Prostate gland (tissue), 2 donors: ENCODE results near the gene IL1A. TPM values are rescaled to one million over a fixed set of nuclear protein-coding genes. Genes with fewer than 3 reads are reported as not detected.

ENCODE experiments used
- DNase-seq: peaks from one replicate; pipeline ENCODE4 v3.0.0-alpha.2; 2019; ENCODE audit warnings: low spot score
- H3K27ac ChIP-seq, 2 donors: fragments of 200-600 bp; sonication (generic); 2 replicates each; pipeline ENCODE4 v1.5.1; 2017 to 2019
- H3K27me3 ChIP-seq: fragments of 200-600 bp; sonication (generic); replicated peaks from 2 replicates; pipeline ENCODE4 v1.5.1; 2019; ENCODE audit not compliant: insufficient read depth
- H3K36me3 ChIP-seq, 2 donors: fragments of 200-600 bp; sonication (generic); 1 replicate in 1 of 2; 2 replicates in 1 of 2; pipeline versions ENCODE4 v1.5.1 to v1.8.1; 2017 to 2019
- H3K4me1 ChIP-seq: fragments of 200-600 bp; sonication (generic); replicated peaks from 2 replicates; pipeline ENCODE4 v1.5.1; 2019
- H3K4me3 ChIP-seq, 2 donors: fragments of 200-600 bp; sonication (generic); 2 replicates each; pipeline ENCODE4 v1.5.1; 2017 to 2019
- H3K9me3 ChIP-seq: fragments of 200-600 bp; sonication (generic); 2 replicates; pipeline ENCODE4 v1.5.1; 2017
- CTCF ChIP-seq, 4 experiments: fragments of 200-600 bp in 2 of 4; fragments of 450-650 bp in 2 of 4; sonication (generic) in 2 of 4; IDR thresholded peaks; 1 replicate in 3 of 4; 2 replicates in 1 of 4; pipeline ENCODE4 v1.5.1; 2016 to 2019; ENCODE audit warnings: antibody characterized with exemption in 4 of 4, mild to moderate bottlenecking in 2 of 4, moderate library complexity in 2 of 4
- POLR2A ChIP-seq: fragments of 450-650 bp; IDR thresholded peaks from one replicate; pipeline ENCODE4 v1.6.1; 2016; ENCODE audit warnings: antibody characterized with exemption, mild to moderate bottlenecking
- POLR2AphosphoS5 ChIP-seq: sonication (generic); formaldehyde crosslinking; IDR thresholded peaks from one replicate; pipeline ENCODE4 v1.6.1; 2017; ENCODE audit warnings: antibody characterized with exemption
- WGBS: methylation state at CpG from one replicate; pipeline ENCODE4 v1.1.5; 2018; 5-methylcytosine and 5-hydroxymethylcytosine counted together
- intact Hi-C: fragments of 100-400 bp; cut with DNase I; formaldehyde crosslinking; loops from one replicate; pipeline ENCODE4 v1.14.2; 2022
- total RNA-seq, 2 donors: library from RNA; depleted of rRNA; stranded (reverse); fragments of >200 nt; gene quantifications; one replicate each; pipeline ENCODE4 v1.1.0, GENCODE V29; 2016

Gene IL1A
- total RNA-seq, 2 donors from 2014 or later = 27.4 TPM; not detected in 1

- Histone ChIP-seq H3K4me3 (no peak overlapping the region), H3K27me3 (no peaks in the 10 kb centered on the region), H3K27ac (no peak overlapping the region), H3K9me3 (no peaks in the 10 kb centered on the region), H3K4me1 (no peaks in the 10 kb centered on the region), H3K36me3 (no peaks in the 10 kb centered on the region)
- DNase-seq = no peak
- TF ChIP-seq POLR2A (no peak), POLR2AphosphoS5 (no peak), CTCF (IDR thresholded peaks at IDR 0.05) (no peak)
- intact Hi-C loops = no loop called here
- WGBS = 81% methylated on average over 5 of the region's 5 CpGs
These were observed 19.6 kb upstream of the IL1A start for GRCh38 chr2:112803691-112804521.

GRCh38 chr2:112800881-112801583, 16.7 kb upstream of the IL1A start:
- H3K4me3 ChIP-seq = no peak overlapping the region
- H3K9me3 ChIP-seq = no peaks in the 10 kb centered on the region
- no peak for DNase-seq
- no peaks in the 10 kb centered on the region for H3K27me3 ChIP-seq
- no peaks in the 10 kb centered on the region for H3K36me3 ChIP-seq
- H3K27ac ChIP-seq = no peak overlapping the region
- no peaks in the 10 kb centered on the region for H3K4me1 ChIP-seq
- TF ChIP-seq CTCF (IDR thresholded peaks at IDR 0.05) = no peak
- no peak for TF ChIP-seq POLR2A
- TF ChIP-seq POLR2AphosphoS5 = no peak
- 89% methylated on average over 4 of the region's 4 CpGs for WGBS
- intact Hi-C loops = no loop called here

GRCh38 chr2:112798979-112799975, 15.0 kb upstream of the IL1A start:
- H3K27ac ChIP-seq = no peak overlapping the region
- no peak overlapping the region for H3K4me3 ChIP-seq
- WGBS = 78% methylated on average over 8 of the region's 8 CpGs
- H3K9me3 ChIP-seq = no peaks in the 10 kb centered on the region
- intact Hi-C loops = no loop called here
- no peaks in the 10 kb centered on the region for H3K36me3 ChIP-seq
- no peak for DNase-seq
- no peaks in the 10 kb centered on the region for H3K27me3 ChIP-seq
- TF ChIP-seq POLR2AphosphoS5 = no peak
- no peak for TF ChIP-seq CTCF (IDR thresholded peaks at IDR 0.05)
- no peak for TF ChIP-seq POLR2A
- H3K4me1 ChIP-seq = no peaks in the 10 kb centered on the region

- Histone ChIP-seq H3K27me3 (no peaks in the 10 kb centered on the region), H3K4me1 (no peaks in the 10 kb centered on the region), H3K9me3 (no peaks in the 10 kb centered on the region), H3K36me3 (no peaks in the 10 kb centered on the region), H3K27ac (no peak overlapping the region), H3K4me3 (no peak overlapping the region)
- no peak for TF ChIP-seq POLR2A
- TF ChIP-seq POLR2AphosphoS5 = no peak
- no peak for TF ChIP-seq CTCF (IDR thresholded peaks at IDR 0.05)
- 0% methylated on average over 1 of the region's 1 CpG for WGBS
- DNase-seq = no peak
- intact Hi-C loops = no loop called here
These were observed 12.2 kb upstream of the IL1A start for GRCh38 chr2:112796486-112796885.
